IgD-negative memory B cell (primary cell): ENCODE data around the gene TBC1D2B. TPM values are rescaled to one million over a fixed set of nuclear protein-coding genes. Genes with fewer than 3 reads are reported as not detected.
"Not testable (repeated sequence)": the region's sequence is repeated elsewhere in the genome, so short reads cannot be mapped to it uniquely, and the experiment has no call there.

Experiments used
- H3K27ac Mint-ChIP-seq, 3 donors: one replicate each; pipeline ENCODE4 v1.8.0; 2020 to 2022; ENCODE audit warnings: mild to moderate bottlenecking in 3 of 3, mixed read lengths in 3 of 3, moderate library complexity in 1 of 3
- H3K27me3 Mint-ChIP-seq: one replicate; pipeline ENCODE4 v1.8.0; 2021; ENCODE audit warnings: mixed read lengths
- H3K36me3 Mint-ChIP-seq: one replicate; pipeline ENCODE4 v1.8.0; 2020; ENCODE audit warnings: mild to moderate bottlenecking, mixed read lengths
- H3K4me1 Mint-ChIP-seq, 3 donors: one replicate each; pipeline ENCODE4 v1.8.0; 2020 to 2022; ENCODE audit warnings: mixed read lengths in 3 of 3, mild to moderate bottlenecking in 1 of 3
- H3K4me3 Mint-ChIP-seq, 4 donors: one replicate each; pipeline ENCODE4 v1.8.0; 2020 to 2022; ENCODE audit warnings: mild to moderate bottlenecking in 4 of 4, mixed read lengths in 4 of 4, moderate library complexity in 3 of 4
- H3K9me3 Mint-ChIP-seq, 3 donors: one replicate each; pipeline ENCODE4 v1.8.0; 2020 to 2021; ENCODE audit warnings: mixed read lengths in 3 of 3, mild to moderate bottlenecking in 1 of 3
- polyA plus RNA-seq: library from polyadenylated mRNA; unstranded; fragments of 300-500 nt; fragmentation: Illumina TruSeq; gene quantifications from one replicate; pipeline ENCODE4 v1.2.3, GENCODE V29; 2021

The TBC1D2B gene
- polyA plus RNA-seq, 1 donor from 2014 or later, result 1.7 TPM

DNA sequence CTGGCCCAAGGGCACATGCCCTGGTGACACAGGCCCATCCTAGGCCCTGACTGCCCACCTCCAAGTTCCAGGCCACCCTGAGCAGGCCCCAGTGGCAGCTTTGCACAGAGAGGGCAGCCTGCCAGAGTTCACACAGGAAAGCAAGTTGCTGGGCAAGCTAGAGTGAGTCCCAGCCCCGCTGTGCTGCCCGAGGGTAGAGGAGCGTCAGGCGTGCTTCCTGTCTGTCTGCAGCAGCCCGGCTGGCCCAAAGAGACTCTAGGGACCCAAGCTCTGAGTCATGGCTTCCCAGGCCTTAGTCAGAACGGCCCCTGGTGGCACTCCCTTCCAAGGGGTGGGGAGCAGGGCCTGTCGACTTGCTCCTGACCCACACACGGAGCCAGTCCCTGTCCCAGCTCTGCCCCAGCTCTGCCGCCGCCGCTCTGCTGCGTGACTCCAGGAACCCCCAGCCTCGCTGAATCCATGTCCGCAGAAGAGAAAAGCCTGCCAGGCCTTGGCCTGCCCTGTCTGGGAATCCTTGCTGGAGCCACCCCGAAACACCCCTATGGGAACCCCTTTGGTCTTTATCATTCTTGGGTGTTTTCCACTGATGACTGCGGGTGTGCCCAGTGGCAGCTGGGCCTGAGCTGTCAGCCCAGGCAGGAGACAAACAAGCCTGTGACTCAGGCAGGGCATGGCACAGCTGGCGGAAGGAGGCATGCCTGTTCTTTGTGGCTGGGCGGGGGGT lies 83.4 kb downstream of the TBC1D2B start:
- peak overlapping the region; percentile 39 to 93 (median 69) for H3K27ac Mint-ChIP-seq
- peak overlapping the region in 3 of 4 donors; percentile 51 to 90 (median 67) for H3K4me3 Mint-ChIP-seq
- peaks cover 14 to 22% (median 21%) of the 10 kb centered on the region in 3 donors for H3K4me1 Mint-ChIP-seq
- not testable (repeated sequence) for H3K9me3 Mint-ChIP-seq, H3K27me3 Mint-ChIP-seq, H3K36me3 Mint-ChIP-seq

DNA sequence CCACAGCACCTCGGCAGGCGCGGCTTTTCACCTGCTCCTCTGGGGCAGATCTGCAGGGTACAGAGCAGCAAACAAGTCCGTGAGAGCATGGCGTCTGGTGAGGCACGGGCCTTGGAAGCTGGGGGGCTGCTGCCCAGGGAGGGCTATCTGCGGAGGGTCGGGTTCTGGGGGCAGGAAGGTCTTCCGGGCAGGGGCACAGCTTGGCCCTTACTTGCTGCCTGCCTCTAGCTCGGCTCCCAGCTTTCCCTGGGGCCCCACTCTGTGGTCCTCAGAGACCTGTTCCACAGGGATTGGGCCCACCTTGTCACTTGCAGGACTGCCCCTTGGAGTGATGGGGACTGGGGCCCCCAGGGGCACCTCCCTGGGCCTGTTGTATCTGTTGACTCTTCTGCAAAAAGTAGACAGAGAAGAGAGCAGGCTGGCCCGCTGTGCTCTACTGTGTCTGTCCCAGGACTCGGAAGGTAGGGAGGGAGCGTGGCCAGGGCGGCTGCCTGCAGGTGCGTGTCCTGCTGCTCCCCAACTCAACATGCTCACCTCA lies 84.1 kb downstream of the TBC1D2B start:
- Mint-ChIP-seq H3K4me1 (peaks cover 14 to 22% (median 21%) of the 10 kb centered on the region in 3 donors), H3K27ac (peak overlapping the region in 2 of 3 donors; percentile 39 to 93), H3K36me3 (no peaks in the 10 kb centered on the region), H3K4me3 (peak overlapping the region in 2 of 4 donors; percentile 51 to 90), H3K27me3 (peaks cover 1% of the 10 kb centered on the region), H3K9me3 (no peaks in the 10 kb centered on the region)

DNA sequence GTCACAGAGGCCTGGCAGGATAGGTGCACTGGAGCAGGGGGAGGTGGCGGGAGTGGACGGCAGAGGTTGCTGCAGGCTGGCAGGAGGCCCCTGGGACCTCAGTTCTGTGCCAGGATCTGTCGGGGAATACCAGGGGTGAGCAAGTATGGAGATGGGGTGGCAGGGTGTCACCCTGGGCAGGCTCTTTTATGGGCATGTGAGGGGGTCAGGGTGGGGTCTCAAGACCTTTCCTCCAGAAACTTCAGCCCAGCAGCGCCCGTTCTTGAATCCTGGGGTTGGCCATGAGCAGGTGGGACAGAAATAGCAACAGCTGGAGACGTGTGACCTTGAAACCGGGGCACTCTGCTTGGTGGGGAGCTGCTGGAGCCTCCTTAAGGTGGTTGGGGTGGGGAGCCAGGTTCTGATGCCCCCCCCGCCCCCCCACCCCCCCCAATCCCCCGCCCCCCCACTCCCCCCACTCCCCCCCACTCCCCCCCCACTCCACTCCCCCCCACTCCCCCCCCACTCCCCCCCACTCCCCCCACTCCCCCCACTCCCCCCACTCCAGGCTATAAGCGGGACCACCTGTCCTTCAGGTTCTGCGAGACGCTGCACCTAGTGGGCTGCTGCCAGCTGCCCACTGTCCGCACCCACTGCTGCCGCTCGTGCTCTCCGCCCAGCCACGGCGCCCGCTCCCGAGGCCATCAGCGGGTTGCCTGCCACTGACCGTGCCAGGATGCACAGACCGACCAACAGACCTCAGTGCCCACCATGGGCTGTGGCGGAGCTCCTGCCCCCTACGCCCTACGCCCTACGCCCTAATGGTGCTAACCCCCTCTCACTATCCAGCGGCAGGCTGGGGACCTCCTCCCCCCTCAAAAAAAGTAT lies 84.9 kb downstream of the TBC1D2B start:
- Mint-ChIP-seq H3K4me3 (peak overlapping the region in 1 of 4 donors; percentile 90), H3K27ac (peak overlapping the region in 1 of 3 donors; percentile 60), H3K4me1 (peaks cover 14 to 22% (median 21%) of the 10 kb centered on the region in 3 donors), H3K27me3 (peaks cover 1% of the 10 kb centered on the region), H3K36me3 (no peaks in the 10 kb centered on the region), H3K9me3 (no peaks in the 10 kb centered on the region)

DNA sequence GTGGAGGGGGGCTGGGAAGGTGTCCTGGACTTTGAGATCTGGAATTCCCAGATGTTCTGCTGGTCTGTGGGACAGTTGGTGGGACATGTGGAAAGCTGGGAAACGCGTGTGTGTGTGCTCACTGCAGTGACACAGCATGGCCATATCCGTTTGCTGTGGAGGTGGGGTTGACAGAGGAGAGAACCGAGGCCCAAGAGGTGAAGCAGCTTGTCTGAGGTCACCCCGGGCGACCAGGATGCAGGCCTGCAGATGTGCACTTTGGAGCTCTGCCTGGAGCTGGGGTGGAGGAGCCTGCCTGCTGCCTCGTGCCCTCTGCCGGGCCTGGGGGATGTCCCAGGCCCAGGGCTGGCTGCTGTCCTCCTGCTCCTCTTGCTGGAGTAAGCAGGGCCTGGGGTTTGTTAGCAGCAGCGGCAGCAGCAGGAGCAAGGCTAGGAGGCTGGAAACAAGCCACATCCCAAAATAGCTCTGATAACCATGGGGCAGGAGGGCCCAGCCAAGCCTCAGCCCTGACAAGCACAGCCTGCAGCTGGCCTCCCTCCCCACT lies 85.8 kb downstream of the TBC1D2B start:
- peak overlapping the region in 2 of 3 donors; percentile 60 to 63 for H3K27ac Mint-ChIP-seq
- not testable (repeated sequence) for H3K4me3 Mint-ChIP-seq, H3K27me3 Mint-ChIP-seq, H3K36me3 Mint-ChIP-seq, H3K9me3 Mint-ChIP-seq
- peaks cover 14 to 22% (median 21%) of the 10 kb centered on the region in 3 donors for H3K4me1 Mint-ChIP-seq

DNA sequence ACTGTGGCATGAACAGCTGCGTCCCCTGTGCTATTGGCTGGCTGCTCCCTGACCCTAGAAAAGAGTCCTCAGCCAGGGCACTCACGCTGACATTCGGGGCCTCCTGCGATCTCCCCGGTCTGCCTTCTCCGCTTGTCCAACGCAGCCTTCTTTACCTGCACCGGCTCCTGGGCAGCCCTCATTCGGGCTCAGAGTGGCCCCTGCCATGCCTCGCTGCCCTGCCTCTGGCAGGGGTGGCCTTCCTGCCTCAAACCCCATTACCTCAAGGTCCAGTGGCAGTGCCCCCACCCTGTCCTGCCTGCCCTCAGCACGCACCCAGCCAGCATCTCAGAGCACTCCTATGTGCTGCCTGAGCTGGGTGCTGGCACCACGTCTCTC lies 86.5 kb downstream of the TBC1D2B start:
- Mint-ChIP-seq H3K4me1 (peaks cover 14 to 22% (median 21%) of the 10 kb centered on the region in 3 donors), H3K4me3 (no peak overlapping the region), H3K27ac (peak overlapping the region in 2 of 3 donors; percentile 49 to 87), H3K36me3 (no peaks in the 10 kb centered on the region), H3K9me3 (no peaks in the 10 kb centered on the region), H3K27me3 (peaks cover 1% of the 10 kb centered on the region)

DNA sequence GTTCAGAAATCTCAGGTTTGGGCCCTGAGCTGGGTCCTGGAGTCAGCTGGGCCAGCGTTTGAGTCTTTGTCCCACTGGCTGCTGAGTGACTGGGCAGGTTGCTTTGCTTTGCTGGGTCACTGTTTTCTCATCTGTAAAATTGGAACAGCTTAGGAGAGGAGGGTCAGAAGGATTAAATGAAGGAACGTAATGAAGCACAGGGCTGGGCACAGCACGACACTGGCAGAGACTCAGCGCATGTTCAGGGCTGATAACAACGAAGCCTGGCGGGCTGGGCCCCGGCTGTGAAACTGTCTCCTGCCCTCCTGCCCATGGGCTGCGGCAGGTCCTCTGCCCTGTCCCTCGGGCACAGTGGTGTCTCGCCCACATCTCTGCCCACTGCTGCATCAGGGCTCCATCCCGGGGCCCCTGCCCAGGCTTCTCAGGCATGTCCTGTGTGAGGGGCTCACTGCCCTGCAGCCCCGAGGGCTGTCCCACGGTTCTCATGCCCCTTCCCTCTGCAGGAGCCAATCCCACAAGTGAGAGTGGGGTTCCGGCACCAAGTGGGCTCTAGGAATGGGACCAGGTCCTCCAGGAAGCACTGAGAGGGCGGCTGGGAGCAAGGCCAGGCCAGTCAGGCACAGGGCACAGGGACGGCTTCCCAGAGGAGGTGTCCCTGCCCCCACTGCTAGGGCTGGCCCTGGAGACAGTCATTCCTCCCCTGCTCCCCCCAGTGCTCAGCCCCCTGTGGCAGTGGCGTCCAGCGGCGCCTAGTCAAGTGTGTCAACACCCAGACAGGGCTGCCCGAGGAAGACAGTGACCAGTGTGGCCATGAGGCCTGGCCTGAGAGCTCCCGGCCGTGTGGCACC lies 88.0 kb downstream of the TBC1D2B start:
- Mint-ChIP-seq H3K27me3 (peaks cover 3% of the 10 kb centered on the region), H3K4me3 (no peak overlapping the region), H3K9me3 (no peaks in the 10 kb centered on the region), H3K4me1 (peaks cover 14 to 21% (median 20%) of the 10 kb centered on the region in 3 donors), H3K27ac (peak overlapping the region in 1 of 3 donors; percentile 19), H3K36me3 (no peaks in the 10 kb centered on the region)

DNA sequence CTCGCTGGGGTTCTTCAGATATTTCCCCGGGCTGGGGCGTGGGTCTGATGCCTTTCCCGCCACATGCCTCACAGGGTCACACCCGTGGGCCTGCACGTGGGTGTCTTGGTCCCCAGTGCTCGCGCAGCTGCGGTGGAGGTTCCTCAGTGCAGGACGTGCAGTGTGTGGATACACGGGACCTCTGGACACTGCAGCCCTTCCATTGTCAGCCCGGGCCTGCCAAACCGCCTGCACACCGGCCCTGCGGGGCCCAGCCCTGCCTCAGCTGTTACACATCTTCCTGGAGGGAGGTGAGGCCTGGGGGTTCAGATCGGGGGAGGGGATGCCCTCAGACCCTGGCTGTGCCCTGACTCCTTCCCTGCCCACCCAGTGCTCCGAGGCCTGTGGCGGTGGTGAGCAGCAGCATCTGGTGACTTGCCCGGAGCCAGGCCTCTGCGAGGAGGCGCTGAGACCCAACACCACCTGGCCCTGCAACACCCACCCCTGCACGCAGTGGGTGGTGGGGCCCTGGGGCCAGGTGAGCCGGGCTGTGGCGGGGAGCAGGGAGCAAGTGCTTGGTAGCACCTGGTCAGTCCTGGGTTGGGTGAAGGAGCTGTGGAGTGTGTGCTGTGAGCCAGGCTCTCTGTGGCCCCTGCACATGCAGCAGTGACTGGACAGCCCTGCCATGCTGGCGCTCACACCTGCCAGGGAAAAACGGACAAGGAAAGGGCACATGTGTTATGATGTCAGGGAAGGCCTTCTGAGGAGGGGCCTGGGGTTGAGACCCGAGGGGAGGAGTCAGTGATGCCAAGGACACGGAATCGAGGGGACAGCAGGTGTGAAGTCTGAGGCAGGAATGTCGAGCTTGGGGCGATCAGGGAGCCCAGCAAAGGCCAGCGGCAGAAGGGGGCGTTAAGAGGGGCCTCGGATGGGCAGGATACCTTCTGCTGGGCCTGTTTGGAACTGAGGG lies 88.9 kb downstream of the TBC1D2B start:
- Mint-ChIP-seq H3K36me3 (no peaks in the 10 kb centered on the region), H3K4me1 (peaks cover 6 to 13% (median 11%) of the 10 kb centered on the region in 3 donors), H3K27me3 (peaks cover 8% of the 10 kb centered on the region), H3K27ac (peak overlapping the region in 2 of 3 donors; percentile 19 to 24), H3K9me3 (no peaks in the 10 kb centered on the region), H3K4me3 (no peak overlapping the region)

DNA sequence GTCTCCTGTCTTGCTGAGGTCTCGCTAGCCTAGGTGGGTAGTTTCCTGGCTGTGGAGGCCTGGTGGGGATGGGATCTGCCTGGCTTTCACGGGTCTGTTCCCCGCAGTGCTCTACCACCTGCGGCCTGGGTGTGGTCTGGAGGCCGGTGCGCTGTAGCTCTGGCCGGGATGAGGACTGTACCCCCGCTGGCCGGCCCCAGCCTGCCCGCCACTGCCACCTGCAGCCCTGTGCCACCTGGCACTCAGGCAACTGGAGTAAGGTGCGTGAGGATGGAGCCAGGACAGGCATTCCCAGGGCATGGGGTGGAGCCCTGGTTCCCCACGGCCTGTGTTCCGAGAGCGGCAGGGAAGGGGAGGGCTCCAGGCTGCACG lies 89.8 kb downstream of the TBC1D2B start:
- peaks cover 12% of the 10 kb centered on the region for H3K27me3 Mint-ChIP-seq
- H3K9me3 Mint-ChIP-seq, H3K4me3 Mint-ChIP-seq, H3K27ac Mint-ChIP-seq, H3K36me3 Mint-ChIP-seq: not testable (repeated sequence)
- peaks cover 0 to 11% (median 4%) of the 10 kb centered on the region in 3 donors for H3K4me1 Mint-ChIP-seq

DNA sequence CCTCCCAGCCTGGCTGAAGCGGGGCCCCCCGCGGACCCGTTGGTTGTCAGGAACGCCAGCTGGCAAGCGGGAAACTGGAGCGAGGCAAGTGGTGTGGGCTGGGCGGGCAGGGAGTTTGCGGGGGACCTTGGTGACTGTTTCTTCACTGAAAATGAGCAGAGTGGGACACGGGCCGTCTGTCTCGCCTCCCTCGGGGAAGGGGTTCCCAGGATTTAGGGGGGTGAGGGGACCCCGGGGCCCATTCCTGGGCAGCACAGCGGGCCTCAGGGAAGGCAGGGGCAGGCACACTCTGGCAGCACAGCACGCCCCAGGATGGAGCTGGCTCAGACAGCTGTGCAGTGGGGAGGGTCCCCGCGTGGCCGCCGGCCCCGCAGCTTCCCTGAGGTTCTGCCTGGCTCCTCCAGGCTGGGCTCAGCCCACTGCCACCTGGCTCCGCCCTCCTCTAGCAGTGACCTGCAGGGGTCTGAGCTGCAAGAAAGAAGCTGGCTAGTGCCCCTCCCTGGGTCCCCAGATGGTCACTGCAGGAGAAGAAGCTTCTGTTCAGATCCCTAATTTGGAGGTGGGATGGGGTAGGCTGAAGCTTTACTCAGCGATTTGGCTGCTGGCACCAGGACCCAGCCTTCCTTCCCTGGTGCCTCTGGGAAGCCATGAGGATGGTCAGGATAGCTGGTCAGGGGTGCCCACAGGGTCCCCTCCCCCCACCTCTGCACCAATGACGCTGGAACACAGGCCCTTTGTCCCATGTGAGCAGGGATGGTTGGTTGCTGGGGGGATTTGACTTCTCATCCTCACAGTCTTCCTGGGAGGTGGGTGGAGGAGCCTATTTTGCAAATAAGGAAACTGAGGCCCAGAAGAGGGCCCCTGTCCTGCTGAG lies 90.4 kb downstream of the TBC1D2B start:
- Mint-ChIP-seq H3K27ac (no peak overlapping the region), H3K4me3 (no peak overlapping the region), H3K9me3 (no peaks in the 10 kb centered on the region), H3K4me1 (peaks cover 0 to 11% (median 4%) of the 10 kb centered on the region in 3 donors), H3K27me3 (peaks cover 12% of the 10 kb centered on the region), H3K36me3 (no peaks in the 10 kb centered on the region)

DNA sequence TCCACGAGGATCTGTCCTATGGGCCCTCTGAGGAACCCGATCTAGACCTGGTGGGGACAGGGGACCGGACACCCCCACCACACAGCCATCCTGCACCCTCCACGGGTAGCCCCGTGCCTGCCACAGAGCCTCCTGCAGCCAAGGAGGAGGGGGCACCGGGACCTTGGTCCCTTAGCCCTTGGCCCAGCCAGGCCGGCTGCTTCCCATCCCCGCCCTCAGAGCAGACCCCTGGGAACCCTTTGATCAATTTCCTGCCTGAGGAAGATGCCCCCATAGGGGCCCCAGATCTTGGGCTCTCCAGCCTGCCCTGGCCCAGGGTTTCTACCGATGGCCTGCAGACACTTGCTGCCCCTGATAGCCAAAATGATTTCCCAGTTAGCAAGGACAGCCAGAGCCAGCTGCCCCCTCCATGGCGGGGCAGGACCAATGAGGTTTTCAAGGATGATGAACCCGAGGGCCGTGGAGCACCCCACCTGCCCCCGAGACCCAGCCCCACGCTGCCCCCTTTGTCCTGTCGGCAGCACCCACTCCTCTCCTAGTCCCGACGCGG lies 91.5 kb downstream of the TBC1D2B start:
- no peaks in the 10 kb centered on the region for H3K36me3 Mint-ChIP-seq
- H3K9me3 Mint-ChIP-seq, result no peaks in the 10 kb centered on the region
- H3K4me1 Mint-ChIP-seq, result peaks cover 0 to 7% (median 2%) of the 10 kb centered on the region in 3 donors
- no peak overlapping the region for H3K4me3 Mint-ChIP-seq
- peaks cover 12% of the 10 kb centered on the region for H3K27me3 Mint-ChIP-seq
- H3K27ac Mint-ChIP-seq, result no peak overlapping the region

DNA sequence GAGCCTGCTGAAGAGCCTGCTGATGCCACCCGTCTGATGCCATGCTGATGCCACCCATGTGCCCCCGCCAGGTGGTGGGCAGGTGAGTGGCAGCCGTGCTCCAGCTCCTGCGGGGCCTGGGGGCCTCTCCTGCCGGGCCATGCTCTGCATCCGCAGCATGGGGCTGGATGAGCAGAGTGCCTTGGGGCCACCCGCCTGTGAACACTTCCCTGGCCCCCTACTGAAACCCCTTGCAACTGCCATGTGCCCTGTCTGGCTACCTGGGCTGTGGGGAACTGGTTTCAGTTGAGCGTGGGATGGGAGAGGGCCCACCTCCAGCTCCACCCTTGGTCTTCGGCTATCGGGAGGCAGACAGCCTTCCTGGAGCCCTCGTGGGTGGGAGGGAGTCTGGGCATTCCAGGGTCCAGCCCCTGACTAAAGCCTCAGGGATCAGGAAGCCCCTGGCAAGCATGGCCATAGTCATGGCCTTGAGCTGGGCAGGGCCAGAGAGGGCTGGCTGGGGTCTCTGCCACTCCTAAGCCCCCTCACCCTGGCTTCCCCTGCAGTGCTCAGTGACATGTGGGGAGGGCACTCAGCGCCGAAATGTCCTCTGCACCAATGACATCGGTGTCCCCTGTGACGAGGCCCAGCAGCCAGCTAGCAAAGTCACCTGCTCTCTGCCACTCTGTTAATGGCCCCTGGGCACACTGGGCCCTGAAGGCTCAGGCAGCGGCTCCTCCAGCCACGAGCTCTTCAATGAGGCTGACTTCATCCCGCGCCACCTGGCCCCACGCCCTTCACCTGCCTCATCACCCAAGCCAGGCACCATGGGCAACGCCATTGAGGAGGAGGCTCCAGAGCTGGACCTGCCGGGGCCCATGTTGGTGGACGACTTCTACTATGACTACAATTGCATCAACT lies 92.2 kb downstream of the TBC1D2B start:
- H3K4me3 Mint-ChIP-seq, result no peak overlapping the region
- no peak overlapping the region for H3K27ac Mint-ChIP-seq
- no peaks in the 10 kb centered on the region for H3K36me3 Mint-ChIP-seq
- H3K27me3 Mint-ChIP-seq, result peaks cover 10% of the 10 kb centered on the region
- no peaks in the 10 kb centered on the region for H3K9me3 Mint-ChIP-seq
- peaks cover 0 to 1% (median 0%) of the 10 kb centered on the region in 3 donors for H3K4me1 Mint-ChIP-seq

DNA sequence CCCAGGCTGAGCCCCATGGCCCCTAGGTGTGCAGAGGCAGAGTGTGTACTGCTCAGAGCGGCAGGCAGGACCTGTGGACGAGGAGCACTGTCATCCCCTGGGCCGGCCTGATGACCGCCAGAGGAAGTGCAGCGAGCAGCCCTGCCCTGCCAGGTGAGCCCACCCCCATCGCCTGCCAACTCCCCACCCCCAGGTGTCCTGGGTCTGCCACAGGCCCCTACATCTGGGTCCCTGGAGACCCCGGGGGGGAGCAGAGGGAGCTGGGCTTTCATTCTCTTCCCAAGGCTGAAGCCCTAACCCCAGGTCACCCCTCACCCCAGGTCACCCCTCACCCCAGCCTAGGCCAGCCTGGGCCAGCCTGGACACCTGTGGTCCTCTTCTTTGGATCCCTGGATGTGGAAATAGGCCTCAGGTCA lies 93.1 kb downstream of the TBC1D2B start:
- Mint-ChIP-seq H3K36me3 (no peaks in the 10 kb centered on the region), H3K4me3 (no peak overlapping the region), H3K27ac (no peak overlapping the region), H3K4me1 (peaks cover 0 to 1% (median 0%) of the 10 kb centered on the region in 3 donors), H3K9me3 (no peaks in the 10 kb centered on the region), H3K27me3 (peaks cover 10% of the 10 kb centered on the region)
